ENCODE measurements around the gene RELL1.

The RELL1 gene

GRCh38 chr4:37667197-37668100 is 18.7 kb downstream of the RELL1 start:
- in situ Hi-C loops (cut with HindIII; ENCODE audit: low sequenced_read_pairs) = no loop called here

- in situ Hi-C loops (cut with HindIII; ENCODE audit: low sequenced_read_pairs) = no loop called here
Observed at GRCh38 chr4:37666625-37667071, 19.5 kb downstream of the RELL1 start.

GRCh38 chr4:37665333-37666320 is 20.5 kb downstream of the RELL1 start:
- in situ Hi-C loops (cut with HindIII; ENCODE audit: low sequenced_read_pairs) = no loop called here

- in situ Hi-C loops (cut with HindIII; ENCODE audit: low sequenced_read_pairs) = no loop called here
Observed at GRCh38 chr4:37664696-37665095, 21.5 kb downstream of the RELL1 start.

- in situ Hi-C loops (cut with HindIII; ENCODE audit: low sequenced_read_pairs) = no loop called here
Observed at GRCh38 chr4:37663552-37663951, 22.6 kb downstream of the RELL1 start.

- in situ Hi-C loops (cut with HindIII; ENCODE audit: low sequenced_read_pairs) = no loop called here
Observed at GRCh38 chr4:37662861-37663390, 23.2 kb downstream of the RELL1 start.

GRCh38 chr4:37662251-37662650 is 23.9 kb downstream of the RELL1 start:
- in situ Hi-C loops (cut with HindIII; ENCODE audit: low sequenced_read_pairs) = no loop called here

- in situ Hi-C loops (cut with HindIII; ENCODE audit: low sequenced_read_pairs) = no loop called here
Observed at GRCh38 chr4:37661772-37662171, 24.4 kb downstream of the RELL1 start.

- in situ Hi-C loops (cut with HindIII; ENCODE audit: low sequenced_read_pairs) = loop anchor here (10.0 kb wide), 1 partner anchor 1005 kb away; the partner anchor contains the start of gene KLF3
Observed at GRCh38 chr4:37659696-37660095, 26.5 kb downstream of the RELL1 start.

GRCh38 chr4:37656649-37657048 is 29.5 kb downstream of the RELL1 start:
- in situ Hi-C loops (cut with HindIII; ENCODE audit: low sequenced_read_pairs) = loop anchor here (10.0 kb wide), 1 partner anchor 1008 kb away; the partner anchor contains the start of gene KLF3

- in situ Hi-C loops (cut with HindIII; ENCODE audit: low sequenced_read_pairs) = loop anchor here (10.0 kb wide), 1 partner anchor 1011 kb away; the partner anchor contains the start of gene KLF3
Observed at GRCh38 chr4:37653601-37654000, 32.6 kb downstream of the RELL1 start.

- in situ Hi-C loops (cut with HindIII; ENCODE audit: low sequenced_read_pairs) = loop anchor here (10.0 kb wide), 1 partner anchor 1012 kb away; the partner anchor contains the start of gene KLF3
Observed at GRCh38 chr4:37652747-37653527, 33.2 kb downstream of the RELL1 start.

- in situ Hi-C loops (cut with HindIII; ENCODE audit: low sequenced_read_pairs) = loop anchor here (10.0 kb wide), 1 partner anchor 1013 kb away; the partner anchor contains the start of gene KLF3
Observed at GRCh38 chr4:37651781-37652377, 34.3 kb downstream of the RELL1 start.

- in situ Hi-C loops (cut with HindIII; ENCODE audit: low sequenced_read_pairs) = loop anchor here (10.0 kb wide), 1 partner anchor 1014 kb away; the partner anchor contains the start of gene KLF3
Observed at GRCh38 chr4:37650481-37650880, 35.7 kb downstream of the RELL1 start.

- in situ Hi-C loops (cut with HindIII; ENCODE audit: low sequenced_read_pairs) = no loop called here
Observed at GRCh38 chr4:37649268-37649667, 36.9 kb downstream of the RELL1 start.

GRCh38 chr4:37648084-37648817 is 37.9 kb downstream of the RELL1 start:
- in situ Hi-C loops (cut with HindIII; ENCODE audit: low sequenced_read_pairs) = no loop called here

- in situ Hi-C loops (cut with HindIII; ENCODE audit: low sequenced_read_pairs) = no loop called here
Observed at GRCh38 chr4:37646247-37646646, 39.9 kb downstream of the RELL1 start.

- in situ Hi-C loops (cut with HindIII; ENCODE audit: low sequenced_read_pairs) = no loop called here
Observed at GRCh38 chr4:37645736-37646135, 40.4 kb downstream of the RELL1 start.

GRCh38 chr4:37644962-37645361 is 41.2 kb downstream of the RELL1 start:
- in situ Hi-C loops (cut with HindIII; ENCODE audit: low sequenced_read_pairs) = no loop called here

Data from endothelial cell of hepatic sinusoid (primary cell).